Lower leg skin (tissue), 4 donors: ENCODE measurements around the gene IHH. TPM values are rescaled to one million over a fixed set of nuclear protein-coding genes. Genes with fewer than 3 reads are reported as not detected.

Source experiments
- DNase-seq, 2 donors: peaks; one replicate each; pipeline ENCODE4 v3.0.0-alpha.2; 2019; ENCODE audit warnings: low spot score in 2 of 2
- H3K4me3 ChIP-seq: fragments of 200-600 bp; sonication (generic); 2 replicates; pipeline ENCODE4 v1.5.1; 2017; ENCODE audit warnings: mild to moderate bottlenecking, low read depth; ENCODE audit not compliant: poor library complexity, severe bottlenecking
- POLR2A ChIP-seq, 2 donors: fragments of 450-650 bp; IDR thresholded peaks; one replicate each; pipeline ENCODE4 v1.6.1; 2016 to 2017; ENCODE audit warnings: antibody characterized with exemption in 2 of 2, mild to moderate bottlenecking in 1 of 2, moderate library complexity in 1 of 2
- WGBS, 2 donors: methylation state at CpG; one replicate each; pipeline ENCODE4 v1.1.5; 2018; 5-methylcytosine and 5-hydroxymethylcytosine counted together
- intact Hi-C: fragments of 100-400 bp; cut with DNase I; formaldehyde crosslinking; loops from one replicate; pipeline ENCODE4 v1.15.0; 2023; ENCODE audit warnings: low total_unique reads
- total RNA-seq, 4 donors: library from RNA; depleted of rRNA; stranded (reverse); fragments of >200 nt; gene quantifications; one replicate each; pipeline ENCODE4 v1.1.0, GENCODE V29; 2016
- TF ChIP-seq, protein P1 (sequence below), 3 donors: fragments of 450-650 bp; IDR thresholded peaks; one replicate each; pipeline ENCODE4 v1.5.1; 2016; ENCODE audit warnings: antibody characterized with exemption in 3 of 3, mild to moderate bottlenecking in 3 of 3, moderate library complexity in 2 of 3

IHH gene
- total RNA-seq, 4 donors from 2014 or later, result 0.30 TPM; not detected in 3

DNA sequence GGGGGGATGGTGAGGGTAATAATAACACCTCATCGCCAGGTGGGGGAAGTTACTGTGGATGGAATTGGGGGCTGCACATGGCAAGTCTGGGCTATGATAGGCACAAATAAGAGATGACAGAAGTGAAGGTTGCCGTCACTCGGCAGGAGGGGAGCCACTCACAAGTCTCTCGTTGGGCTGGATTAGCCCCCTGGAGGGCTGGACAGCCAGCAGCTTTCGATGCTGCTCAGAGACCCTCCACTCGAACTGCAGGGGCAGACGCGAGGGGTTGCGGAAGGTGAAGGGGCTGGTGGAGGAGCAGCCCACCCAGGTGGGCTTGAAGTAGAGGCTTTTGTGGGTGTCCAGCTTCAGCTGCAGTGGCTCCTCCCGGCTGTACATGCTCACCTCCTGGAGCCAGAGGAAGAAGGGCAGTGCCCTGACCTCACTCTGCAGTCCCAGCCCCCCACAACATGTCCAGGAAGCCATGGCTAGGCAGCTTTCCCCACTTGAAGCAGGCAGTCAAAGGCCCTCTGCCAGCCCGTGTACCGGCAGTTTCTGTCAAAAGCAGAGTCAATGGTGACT lies 37.6 kb downstream of the IHH start:
- intact Hi-C loops, result no loop called here
- WGBS, 2 donors, result 83 to 87% methylated on average over 11 to 12 of the region's 12 CpGs

DNA sequence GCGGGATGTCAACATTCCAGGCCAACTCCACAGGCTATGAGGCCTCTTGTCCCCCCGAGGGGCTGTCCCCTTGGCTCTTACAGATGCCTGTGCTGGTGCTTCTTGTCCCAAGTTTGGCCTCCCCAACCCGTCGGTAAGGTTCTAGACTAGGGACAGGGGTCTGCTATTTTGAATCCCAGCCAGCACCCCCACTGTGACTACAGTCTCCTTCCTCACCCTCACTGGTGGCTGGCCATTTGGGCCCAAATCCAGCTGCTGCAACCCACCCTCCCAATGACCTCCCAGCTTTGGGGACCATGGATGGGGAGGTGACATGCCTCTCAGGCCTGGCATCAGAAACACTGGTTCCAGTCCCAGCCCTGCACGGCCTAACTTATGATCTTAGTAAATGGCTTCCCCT lies 38.1 kb downstream of the IHH start:
- intact Hi-C loops, result no loop called here
- H3K4me3 ChIP-seq, result no peak overlapping the region
- no peak for TF ChIP-seq POLR2A (IDR thresholded peaks at IDR 0.05)
- TF ChIP-seq, protein P1, sequence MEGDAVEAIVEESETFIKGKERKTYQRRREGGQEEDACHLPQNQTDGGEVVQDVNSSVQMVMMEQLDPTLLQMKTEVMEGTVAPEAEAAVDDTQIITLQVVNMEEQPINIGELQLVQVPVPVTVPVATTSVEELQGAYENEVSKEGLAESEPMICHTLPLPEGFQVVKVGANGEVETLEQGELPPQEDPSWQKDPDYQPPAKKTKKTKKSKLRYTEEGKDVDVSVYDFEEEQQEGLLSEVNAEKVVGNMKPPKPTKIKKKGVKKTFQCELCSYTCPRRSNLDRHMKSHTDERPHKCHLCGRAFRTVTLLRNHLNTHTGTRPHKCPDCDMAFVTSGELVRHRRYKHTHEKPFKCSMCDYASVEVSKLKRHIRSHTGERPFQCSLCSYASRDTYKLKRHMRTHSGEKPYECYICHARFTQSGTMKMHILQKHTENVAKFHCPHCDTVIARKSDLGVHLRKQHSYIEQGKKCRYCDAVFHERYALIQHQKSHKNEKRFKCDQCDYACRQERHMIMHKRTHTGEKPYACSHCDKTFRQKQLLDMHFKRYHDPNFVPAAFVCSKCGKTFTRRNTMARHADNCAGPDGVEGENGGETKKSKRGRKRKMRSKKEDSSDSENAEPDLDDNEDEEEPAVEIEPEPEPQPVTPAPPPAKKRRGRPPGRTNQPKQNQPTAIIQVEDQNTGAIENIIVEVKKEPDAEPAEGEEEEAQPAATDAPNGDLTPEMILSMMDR (IDR thresholded peaks at IDR 0.05), result no peak
- 86 to 95% methylated on average over 5 of the region's 5 CpGs for WGBS, 2 donors
- DNase-seq, result no peak

More for the DNA sequence above, 37.6 kb downstream of the IHH start:
- H3K4me3 ChIP-seq, result no peak overlapping the region
- DNase-seq, result no peak
- TF ChIP-seq POLR2A (IDR thresholded peaks at IDR 0.05), result no peak
- TF ChIP-seq, protein P1 (IDR thresholded peaks at IDR 0.05), result no peak

DNA sequence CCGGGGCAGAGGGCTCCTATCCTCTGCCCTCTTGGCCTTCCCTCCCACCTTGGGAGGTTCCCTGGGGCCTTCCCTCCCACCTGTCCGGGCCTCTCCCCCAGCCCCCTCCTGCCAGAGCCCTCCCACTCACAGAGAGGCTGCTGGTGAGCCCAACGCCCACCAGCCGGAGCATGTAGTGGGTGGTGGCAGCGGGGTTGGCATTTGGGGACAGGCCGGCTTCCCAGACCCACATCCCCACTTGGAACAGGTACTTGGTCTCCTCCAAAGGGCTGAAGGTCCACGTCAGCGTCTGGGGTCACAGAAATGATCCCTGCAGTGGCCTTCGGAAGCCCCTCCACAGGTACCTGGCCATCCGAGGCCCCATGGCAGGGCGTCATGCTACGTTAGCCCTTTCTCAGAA lies 38.7 kb downstream of the IHH start:
- 87 to 91% methylated on average over 12 of the region's 12 CpGs for WGBS, 2 donors
- TF ChIP-seq, protein P1 (IDR thresholded peaks at IDR 0.05), result no peak
- TF ChIP-seq POLR2A (IDR thresholded peaks at IDR 0.05), result no peak
- no peak overlapping the region for H3K4me3 ChIP-seq
- intact Hi-C loops, result no loop called here
- DNase-seq, result no peak

DNA sequence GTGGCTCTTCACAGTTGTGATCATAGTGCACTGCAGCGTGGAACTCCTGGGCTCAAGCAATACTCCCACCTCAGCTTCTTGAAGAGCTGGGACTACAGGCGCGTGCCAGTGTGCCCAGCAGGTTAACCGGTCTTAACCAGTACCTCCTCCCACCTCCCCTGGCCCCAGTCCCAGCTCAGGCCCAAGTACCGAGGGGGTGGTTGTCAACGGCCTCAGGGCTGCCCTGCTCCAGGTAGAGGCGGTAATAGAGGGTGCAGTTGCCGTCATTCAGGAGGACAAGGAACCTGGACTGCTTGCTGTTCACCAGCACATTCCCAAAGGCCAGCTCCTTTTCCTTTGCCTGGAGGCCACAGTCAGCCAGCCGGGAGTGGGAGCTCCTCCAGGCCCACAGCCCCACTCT lies 39.1 kb downstream of the IHH start:
- WGBS, 2 donors, result 60 to 72% methylated on average over 9 of the region's 9 CpGs
- H3K4me3 ChIP-seq, result no peak overlapping the region
- no peak for TF ChIP-seq POLR2A (IDR thresholded peaks at IDR 0.05)
- TF ChIP-seq, protein P1 (IDR thresholded peaks at IDR 0.05), result no peak
- intact Hi-C loops, result no loop called here
- DNase-seq, result no peak

DNA sequence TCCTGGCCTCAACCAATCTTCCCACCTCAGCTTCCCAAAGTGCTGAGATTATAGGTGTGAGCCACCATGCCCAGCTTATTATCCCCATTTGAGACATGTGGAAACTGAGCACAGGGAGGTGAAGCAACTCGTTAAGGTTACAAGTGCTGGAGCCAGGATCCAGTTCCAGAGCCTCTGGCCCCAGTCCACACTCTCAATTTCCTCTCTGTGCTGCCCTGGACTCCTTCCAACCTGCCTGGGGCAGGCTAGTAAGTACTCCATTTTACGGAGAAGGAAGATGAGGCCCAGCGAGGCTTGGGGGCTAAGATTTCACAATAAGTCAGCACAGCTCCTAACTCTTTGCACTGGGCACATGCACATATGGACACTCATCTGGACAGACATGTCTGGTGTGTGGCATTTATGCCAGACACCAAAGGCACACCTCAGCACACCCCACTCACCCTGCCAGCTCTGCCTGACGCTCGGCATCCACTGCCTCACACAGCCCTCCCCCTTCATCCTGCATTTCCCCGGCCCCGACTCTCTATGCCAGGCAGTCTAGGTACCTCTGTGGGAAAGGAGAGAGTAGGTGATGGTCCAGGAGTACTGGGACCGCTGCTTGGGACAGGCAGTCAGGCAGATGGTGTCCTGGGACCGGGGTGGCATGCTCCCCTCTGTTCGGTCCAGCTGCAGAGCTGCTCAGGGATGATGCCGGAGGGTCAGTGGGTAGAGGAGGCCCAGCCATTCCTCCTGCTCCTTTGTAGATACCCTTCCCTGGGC lies 39.9 kb downstream of the IHH start:
- no peak for DNase-seq
- intact Hi-C loops, result no loop called here
- TF ChIP-seq, protein P1 (IDR thresholded peaks at IDR 0.05), result no peak
- TF ChIP-seq POLR2A (IDR thresholded peaks at IDR 0.05), result no peak
- 51 to 64% methylated on average over 10 to 11 of the region's 11 CpGs for WGBS, 2 donors
- no peak overlapping the region for H3K4me3 ChIP-seq
